Liver (tissue), 9 donors: ENCODE data around the gene PRR15L. TPM values are rescaled to one million over a fixed set of nuclear protein-coding genes. Genes with fewer than 3 reads are reported as not detected.

Experiments used
- DNase-seq: peaks from one replicate; pipeline ENCODE4 v3.0.0-alpha.2; 2017; ENCODE audit warnings: low spot score
- H3K27ac ChIP-seq, 2 donors: one replicate each; pipeline ENCODE4 v1.7.0; 2013; ENCODE audit warnings: inconsistent platforms in 2 of 2, low read length in 2 of 2, control low read depth in 1 of 2, low read depth in 1 of 2, mild to moderate bottlenecking in 1 of 2
- H3K27me3 ChIP-seq, 4 donors: one replicate each; pipeline versions ENCODE4 v1.6.1 to v1.7.0; 2013; ENCODE audit warnings: low read length in 3 of 4, inconsistent platforms in 1 of 4, mild to moderate bottlenecking in 1 of 4, moderate library complexity in 1 of 4; ENCODE audit not compliant: control insufficient read depth in 4 of 4, insufficient read depth in 4 of 4
- H3K36me3 ChIP-seq, 4 donors: one replicate each; pipeline versions ENCODE4 v1.6.1 to v1.7.0; 2013; ENCODE audit warnings: low read length in 3 of 4, mild to moderate bottlenecking in 3 of 4, low read depth in 1 of 4, moderate library complexity in 1 of 4; ENCODE audit not compliant: control insufficient read depth in 4 of 4, insufficient read depth in 3 of 4
- H3K4me1 ChIP-seq, 4 donors: one replicate each; pipeline versions ENCODE4 v1.6.1 to v1.7.0; 2013; ENCODE audit warnings: low read length in 3 of 4, mild to moderate bottlenecking in 3 of 4, moderate library complexity in 1 of 4; ENCODE audit not compliant: control insufficient read depth in 4 of 4, insufficient read depth in 4 of 4
- H3K4me3 ChIP-seq, 3 donors: one replicate each; pipeline versions ENCODE4 v1.6.1 to v1.7.0; 2013; ENCODE audit warnings: low read length in 3 of 3, control low read depth in 1 of 3, low read depth in 1 of 3, mild to moderate bottlenecking in 1 of 3
- H3K9ac ChIP-seq, 2 donors: one replicate each; pipeline ENCODE4 v1.7.0; 2013; ENCODE audit warnings: low read length in 2 of 2, mild to moderate bottlenecking in 2 of 2, moderate library complexity in 2 of 2, control low read depth in 1 of 2, low read depth in 1 of 2
- H3K9me3 ChIP-seq, 4 donors: one replicate each; pipeline versions ENCODE4 v1.6.1 to v1.7.0; 2013; ENCODE audit warnings: low read length in 3 of 4; ENCODE audit not compliant: control insufficient read depth in 4 of 4
- ATF3 ChIP-seq: IDR thresholded peaks from 2 replicates; pipeline ENCODE4 v1.6.1; 2016; ENCODE audit warnings: antibody characterized with exemption
- CTCF ChIP-seq: fragments of 150-350 bp; IDR thresholded peaks from 2 replicates; pipeline ENCODE4 v1.5.1; 2017; ENCODE audit warnings: improper control_type of control experiment, low read depth, low read length; ENCODE audit not compliant: missing input control
- EGR1 ChIP-seq, 2 donors: IDR thresholded peaks; 2 replicates each; pipeline ENCODE4 v1.6.1; 2016 to 2018; ENCODE audit warnings: antibody characterized with exemption in 2 of 2, low read depth in 2 of 2
- FOXA1 ChIP-seq: IDR thresholded peaks from 2 replicates; pipeline ENCODE4 v1.6.1; 2016; ENCODE audit warnings: antibody characterized with exemption
- FOXA2 ChIP-seq: IDR thresholded peaks from 2 replicates; pipeline ENCODE4 v1.6.1; 2016; ENCODE audit warnings: antibody characterized with exemption
- GABPA ChIP-seq, 2 donors: IDR thresholded peaks in 1 of 2; conservative IDR thresholded peaks in 1 of 2; 2 replicates each; pipeline ENCODE4 v1.6.1; 2016; ENCODE audit warnings: antibody characterized with exemption in 2 of 2, mild to moderate bottlenecking in 1 of 2, moderate library complexity in 1 of 2
- HNF4A ChIP-seq, 2 donors: conservative IDR thresholded peaks; 2 replicates each; pipeline ENCODE4 v1.6.1; 2016; ENCODE audit warnings: antibody characterized with exemption in 2 of 2, mild to moderate bottlenecking in 2 of 2
- HNF4G ChIP-seq: IDR thresholded peaks from 2 replicates; pipeline ENCODE4 v1.6.1; 2016; ENCODE audit warnings: antibody characterized with exemption
- JUND ChIP-seq, 2 donors: IDR thresholded peaks; 2 replicates each; pipeline ENCODE4 v1.6.1; 2016; ENCODE audit warnings: antibody characterized with exemption in 2 of 2
- MAX ChIP-seq: IDR thresholded peaks from 2 replicates; pipeline ENCODE4 v1.6.1; 2016; ENCODE audit warnings: antibody characterized with exemption
- NR2F2 ChIP-seq: IDR thresholded peaks from 2 replicates; pipeline ENCODE4 v1.6.1; 2016; ENCODE audit warnings: antibody characterized with exemption
- RAD21 ChIP-seq, 2 donors: IDR thresholded peaks; 2 replicates each; pipeline ENCODE4 v1.6.1; 2016; ENCODE audit warnings: antibody characterized with exemption in 2 of 2, mild to moderate bottlenecking in 2 of 2
- REST ChIP-seq: IDR thresholded peaks from 2 replicates; pipeline ENCODE4 v1.6.1; 2016; ENCODE audit warnings: antibody characterized with exemption, mild to moderate bottlenecking
- RXRA ChIP-seq, 2 donors: IDR thresholded peaks; 2 replicates each; pipeline ENCODE4 v1.6.1; 2017 to 2018; ENCODE audit warnings: antibody characterized with exemption in 2 of 2, mild to moderate bottlenecking in 1 of 2
- SP1 ChIP-seq: IDR thresholded peaks from 2 replicates; pipeline ENCODE4 v1.6.1; 2018; ENCODE audit warnings: antibody characterized with exemption, mild to moderate bottlenecking
- TAF1 ChIP-seq: conservative IDR thresholded peaks from 2 replicates; pipeline ENCODE4 v1.6.1; 2016; ENCODE audit warnings: antibody characterized with exemption, mild to moderate bottlenecking
- YY1 ChIP-seq: IDR thresholded peaks from 2 replicates; pipeline ENCODE4 v1.6.1; 2016; ENCODE audit warnings: antibody characterized with exemption, mild to moderate bottlenecking
- ZBTB33 ChIP-seq: IDR thresholded peaks from 2 replicates; pipeline ENCODE4 v1.6.1; 2016; ENCODE audit warnings: antibody characterized with exemption
- WGBS: extraction: QIAGEN DNeasy Blood & Tissue Kit; methylation state at CpG from one replicate; pipeline ENCODE4 v1.1.7; 2013; 5-methylcytosine and 5-hydroxymethylcytosine counted together
- polyA plus RNA-seq, 2 donors: library from polyadenylated mRNA; stranded (reverse) in 1 of 2; unstranded in 1 of 2; fragments of 200-250 nt in 1 of 2; fragments of >200 nt in 1 of 2; fragmentation: Nextera tagmentation in 1 of 2; extraction: Ambion mirVana in 1 of 2; gene quantifications; one replicate each; pipeline versions ENCODE4 v1.2.1 to v1.2.3, GENCODE V29; 2013 to 2015
- total RNA-seq, 2 donors: library from RNA; depleted of rRNA; stranded (reverse); fragments of >200 nt; gene quantifications; one replicate each; pipeline ENCODE4 v1.2.3, GENCODE V29; 2014
- donor health status: healthy.
- donor health status: healthy.
- donor health status: healthy.
- donor health status: healthy.
- donor health status: healthy.

PRR15L gene
- total and polyA plus RNA-seq, 4 donors: 0.83 to 11.0 (median 1.9) TPM

GRCh38 chr17:47964856-47965255 is 7.2 kb upstream of the PRR15L start:
- Histone ChIP-seq H3K27ac (no peak overlapping the region), H3K36me3 (no peaks in the 10 kb centered on the region), H3K4me1 (peaks cover 1 to 13% (median 5%) of the 10 kb centered on the region in 4 donors), H3K4me3 (no peak overlapping the region), H3K9me3 (no peaks in the 10 kb centered on the region), H3K27me3 (no peaks in the 10 kb centered on the region), H3K9ac (no peak overlapping the region)
- TF ChIP-seq MAX: no peak
- TF ChIP-seq ATF3: no peak
- no peak for TF ChIP-seq EGR1 (IDR thresholded peaks at IDR 0.05; ENCODE audit: low read depth in 2 of 2)
- no peak for TF ChIP-seq REST
- TF ChIP-seq FOXA1: no peak
- no peak for TF ChIP-seq CTCF
- no peak for TF ChIP-seq JUND (IDR thresholded peaks at IDR 0.05)
- TF ChIP-seq SP1: no peak
- no peak for TF ChIP-seq FOXA2
- no peak for TF ChIP-seq HNF4G
- TF ChIP-seq ZBTB33: no peak
- no peak for TF ChIP-seq HNF4A (conservative IDR thresholded peaks at IDR 0.05)
- TF ChIP-seq RXRA (IDR thresholded peaks at IDR 0.05): no peak
- no peak for TF ChIP-seq GABPA (IDR thresholded peaks at IDR 0.05 in 1 of 2, conservative IDR thresholded peaks at IDR 0.05 in 1 of 2)
- no peak for TF ChIP-seq RAD21 (IDR thresholded peaks at IDR 0.05)
- TF ChIP-seq NR2F2: no peak
- no peak for TF ChIP-seq YY1
- TF ChIP-seq TAF1: no peak
- 95% methylated on average over 5 of the region's 5 CpGs for WGBS
- DNase-seq: no peak

GRCh38 chr17:47962901-47963300 is 5.2 kb upstream of the PRR15L start:
- 81% methylated on average over 3 of the region's 3 CpGs for WGBS
- no peak for TF ChIP-seq ZBTB33
- TF ChIP-seq FOXA2: no peak
- no peak for TF ChIP-seq MAX
- no peak for TF ChIP-seq REST
- no peak for TF ChIP-seq HNF4A (conservative IDR thresholded peaks at IDR 0.05)
- TF ChIP-seq NR2F2: no peak
- no peak for TF ChIP-seq SP1
- no peak for TF ChIP-seq RXRA (IDR thresholded peaks at IDR 0.05)
- TF ChIP-seq HNF4G: no peak
- no peak for TF ChIP-seq FOXA1
- no peak for TF ChIP-seq RAD21 (IDR thresholded peaks at IDR 0.05)

More at GRCh38 chr17:47962901-47963300, 5.2 kb upstream of the PRR15L start:
- H3K27ac ChIP-seq: no peak overlapping the region
- no peak overlapping the region for H3K9ac ChIP-seq
- peaks cover 1 to 13% (median 5%) of the 10 kb centered on the region in 4 donors for H3K4me1 ChIP-seq
- H3K27me3 ChIP-seq: no peaks in the 10 kb centered on the region
- no peaks in the 10 kb centered on the region for H3K9me3 ChIP-seq
- H3K4me3 ChIP-seq: no peak overlapping the region
- DNase-seq: no peak
- H3K36me3 ChIP-seq: no peaks in the 10 kb centered on the region
